Spleen (tissue), 11 donors: ENCODE data around the gene MEG3. TPM values are rescaled to one million over a fixed set of nuclear protein-coding genes. Genes with fewer than 3 reads are reported as not detected.

Experiments used
- DNase-seq: peaks from one replicate; pipeline ENCODE4 v3.0.0-alpha.2; 2020
- H3K27ac ChIP-seq, 8 donors: fragments of 200-600 bp; sonication (generic) in 7 of 8; 1 replicate in 4 of 8; 2 replicates in 4 of 8; pipeline versions ENCODE4 v1.5.0 to v1.8.0; 2016 to 2021; ENCODE audit warnings: inconsistent platforms in 4 of 8, mild to moderate bottlenecking in 4 of 8, moderate library complexity in 1 of 8
- H3K27me3 ChIP-seq, 7 donors: fragments of 200-600 bp; sonication (generic) in 6 of 7; replicated peaks in 1 of 7; 1 replicate in 4 of 7; 2 replicates in 3 of 7; pipeline versions ENCODE4 v1.5.0 to v1.8.0; 2016 to 2021; ENCODE audit warnings: inconsistent platforms in 3 of 7, mild to moderate bottlenecking in 1 of 7
- H3K36me3 ChIP-seq, 6 donors: fragments of 200-600 bp; sonication (generic) in 5 of 6; 1 replicate in 4 of 6; 2 replicates in 2 of 6; pipeline versions ENCODE4 v1.5.0 to v1.8.0; 2016 to 2021; ENCODE audit warnings: inconsistent platforms in 2 of 6
- H3K4me1 ChIP-seq, 6 donors: fragments of 200-600 bp; sonication (generic) in 5 of 6; 1 replicate in 3 of 6; 2 replicates in 3 of 6; pipeline versions ENCODE4 v1.5.0 to v1.8.0; 2016 to 2021; ENCODE audit warnings: inconsistent platforms in 3 of 6
- H3K4me3 ChIP-seq, 8 donors: fragments of 200-600 bp; sonication (generic) in 7 of 8; 1 replicate in 4 of 8; 2 replicates in 4 of 8; pipeline versions ENCODE4 v1.5.0 to v1.8.0; 2016 to 2021; ENCODE audit warnings: inconsistent platforms in 4 of 8, mild to moderate bottlenecking in 4 of 8, moderate library complexity in 2 of 8
- H3K9me3 ChIP-seq, 8 donors: fragments of 200-600 bp; sonication (generic) in 7 of 8; 1 replicate in 4 of 8; 2 replicates in 4 of 8; pipeline versions ENCODE4 v1.5.0 to v1.8.0; 2016 to 2021; ENCODE audit warnings: inconsistent platforms in 4 of 8
- POLR2A ChIP-seq, 3 donors: fragments of 450-650 bp; IDR thresholded peaks; one replicate each; pipeline ENCODE4 v1.5.1; 2017; ENCODE audit warnings: antibody characterized with exemption in 3 of 3, mild to moderate bottlenecking in 1 of 3
- POLR2AphosphoS5 ChIP-seq, 3 donors: sonication (generic); formaldehyde crosslinking; IDR thresholded peaks; one replicate each; pipeline ENCODE4 v1.5.1; 2017; ENCODE audit warnings: antibody characterized with exemption in 3 of 3
- WGBS, 5 donors: extraction: QIAGEN DNeasy Blood & Tissue Kit in 3 of 5; methylation state at CpG; one replicate each; pipeline versions ENCODE4 v1.1.5 to v1.1.7; 2013 to 2018; 5-methylcytosine and 5-hydroxymethylcytosine counted together
- intact Hi-C: fragments of 100-400 bp; cut with DNase I; formaldehyde crosslinking; loops from one replicate; pipeline ENCODE4 v1.15.0; 2023; ENCODE audit warnings: low total_unique reads
- polyA plus RNA-seq, 3 donors: library from polyadenylated mRNA; stranded (reverse); fragments of 200-250 nt; gene quantifications; one replicate each; pipeline ENCODE4 v1.2.1, GENCODE V29; 2013
- total RNA-seq, 7 donors: library from RNA; depleted of rRNA in 3 of 7; stranded (reverse); fragments of >200 nt in 3 of 7; fragmentation: NEBNext Ultra II Directional in 4 of 7; extraction: Animal tissue kit (Norgen Biotek cat#: 25700) in 4 of 7; gene quantifications; one replicate each; pipeline versions ENCODE4 v1.1.0 to v1.2.1, GENCODE V29; 2016 to 2021
- TF ChIP-seq, protein P1 (sequence below), 11 experiments: fragments of 200-600 bp in 7 of 11; fragments of 450-650 bp in 4 of 11; sonication (generic) in 4 of 11; IDR thresholded peaks in 8 of 11; conservative IDR thresholded peaks in 3 of 11; 1 replicate in 7 of 11; 2 replicates in 4 of 11; pipeline versions ENCODE4 v1.4.0 to v1.8.0; 2016 to 2021; ENCODE audit warnings: antibody characterized with exemption in 11 of 11, inconsistent platforms in 4 of 11, mild to moderate bottlenecking in 1 of 11
- donor health status: healthy with polysubstance abuse.
- donor health status: DM: no; HTN: no; CAD: no; lungs with moderate emphysema.
- donor health status: DM: no; HTN: no; CAD: no.
- donor health status: Bipolar disorder and iron deficiency.
- donor health status: healthy.
- donor health status: DM: no; HTN: no; CAD: no.
- donor health status: DM: yes; HTN: yes; CAD: no.

MEG3 gene
- total and polyA plus RNA-seq, 10 donors, result 86.5 to 763 (median 187) TPM

DNA sequence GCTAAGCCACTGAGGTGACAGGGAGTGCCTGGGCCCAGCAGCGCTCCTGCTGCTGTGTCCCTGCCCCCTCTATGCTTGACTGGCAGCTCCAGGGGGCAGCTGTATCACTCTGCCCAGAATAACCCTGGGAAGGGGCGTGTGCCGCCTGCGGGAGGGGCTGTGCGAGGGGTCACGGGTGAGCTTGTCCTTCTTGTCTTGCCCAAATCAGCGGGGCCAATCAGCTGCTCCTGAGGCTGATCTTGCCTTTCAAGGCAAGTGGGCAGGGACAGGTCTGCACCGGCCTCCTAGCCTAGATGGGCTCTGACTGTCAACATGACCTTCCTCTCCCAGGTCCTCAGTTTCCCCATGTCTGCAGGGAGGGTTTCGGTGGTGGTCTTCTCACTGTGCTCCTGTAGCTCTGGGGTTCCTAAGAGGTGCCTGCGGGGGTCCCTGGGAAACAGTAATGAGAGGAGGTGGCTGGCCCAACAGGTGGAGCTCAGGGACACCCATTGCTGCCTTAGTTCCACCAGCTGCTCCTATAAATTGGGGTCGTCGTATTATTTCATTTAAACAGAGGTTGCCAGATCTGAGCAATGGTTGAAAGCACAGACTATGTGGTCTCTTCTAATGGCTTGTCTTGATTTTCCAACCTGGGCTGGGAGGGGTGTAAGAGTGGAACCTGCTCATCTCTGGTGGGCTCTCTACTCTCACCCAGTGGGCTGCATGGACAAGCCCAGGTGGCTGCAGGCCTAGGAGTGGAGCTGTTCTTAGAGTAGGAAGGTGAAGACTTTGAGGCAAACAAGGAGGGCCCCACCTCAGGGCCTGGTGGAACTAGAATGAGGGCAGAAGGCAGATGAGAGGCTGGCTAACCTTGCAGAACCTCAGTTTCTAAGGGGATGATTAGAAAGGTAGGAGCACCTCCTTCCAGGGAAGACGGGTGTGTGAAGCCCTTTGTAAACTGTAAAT lies 65.9 kb downstream of the MEG3 start:
- H3K4me1 ChIP-seq, result peaks cover 0 to 4% (median 0%) of the 10 kb centered on the region in 6 donors
- WGBS, 5 donors, result 84 to 99% (median 92%) methylated on average over 5 to 13 of the region's 13 CpGs
- intact Hi-C loops, result no loop called here
- no peaks in the 10 kb centered on the region for H3K9me3 ChIP-seq
- no peak overlapping the region for H3K4me3 ChIP-seq
- H3K27me3 ChIP-seq, result peaks cover 0 to 14% (median 0%) of the 10 kb centered on the region in 7 donors
- TF ChIP-seq, protein P1, sequence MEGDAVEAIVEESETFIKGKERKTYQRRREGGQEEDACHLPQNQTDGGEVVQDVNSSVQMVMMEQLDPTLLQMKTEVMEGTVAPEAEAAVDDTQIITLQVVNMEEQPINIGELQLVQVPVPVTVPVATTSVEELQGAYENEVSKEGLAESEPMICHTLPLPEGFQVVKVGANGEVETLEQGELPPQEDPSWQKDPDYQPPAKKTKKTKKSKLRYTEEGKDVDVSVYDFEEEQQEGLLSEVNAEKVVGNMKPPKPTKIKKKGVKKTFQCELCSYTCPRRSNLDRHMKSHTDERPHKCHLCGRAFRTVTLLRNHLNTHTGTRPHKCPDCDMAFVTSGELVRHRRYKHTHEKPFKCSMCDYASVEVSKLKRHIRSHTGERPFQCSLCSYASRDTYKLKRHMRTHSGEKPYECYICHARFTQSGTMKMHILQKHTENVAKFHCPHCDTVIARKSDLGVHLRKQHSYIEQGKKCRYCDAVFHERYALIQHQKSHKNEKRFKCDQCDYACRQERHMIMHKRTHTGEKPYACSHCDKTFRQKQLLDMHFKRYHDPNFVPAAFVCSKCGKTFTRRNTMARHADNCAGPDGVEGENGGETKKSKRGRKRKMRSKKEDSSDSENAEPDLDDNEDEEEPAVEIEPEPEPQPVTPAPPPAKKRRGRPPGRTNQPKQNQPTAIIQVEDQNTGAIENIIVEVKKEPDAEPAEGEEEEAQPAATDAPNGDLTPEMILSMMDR (IDR thresholded peaks at IDR 0.05 in 8 of 11, conservative IDR thresholded peaks at IDR 0.05 in 3 of 11), result no peak
- TF ChIP-seq POLR2A (IDR thresholded peaks at IDR 0.05) (no peak), POLR2AphosphoS5 (IDR thresholded peaks at IDR 0.05) (no peak)
- DNase-seq, result peak; percentile 47
- H3K36me3 ChIP-seq, result no peaks in the 10 kb centered on the region
- no peak overlapping the region for H3K27ac ChIP-seq

DNA sequence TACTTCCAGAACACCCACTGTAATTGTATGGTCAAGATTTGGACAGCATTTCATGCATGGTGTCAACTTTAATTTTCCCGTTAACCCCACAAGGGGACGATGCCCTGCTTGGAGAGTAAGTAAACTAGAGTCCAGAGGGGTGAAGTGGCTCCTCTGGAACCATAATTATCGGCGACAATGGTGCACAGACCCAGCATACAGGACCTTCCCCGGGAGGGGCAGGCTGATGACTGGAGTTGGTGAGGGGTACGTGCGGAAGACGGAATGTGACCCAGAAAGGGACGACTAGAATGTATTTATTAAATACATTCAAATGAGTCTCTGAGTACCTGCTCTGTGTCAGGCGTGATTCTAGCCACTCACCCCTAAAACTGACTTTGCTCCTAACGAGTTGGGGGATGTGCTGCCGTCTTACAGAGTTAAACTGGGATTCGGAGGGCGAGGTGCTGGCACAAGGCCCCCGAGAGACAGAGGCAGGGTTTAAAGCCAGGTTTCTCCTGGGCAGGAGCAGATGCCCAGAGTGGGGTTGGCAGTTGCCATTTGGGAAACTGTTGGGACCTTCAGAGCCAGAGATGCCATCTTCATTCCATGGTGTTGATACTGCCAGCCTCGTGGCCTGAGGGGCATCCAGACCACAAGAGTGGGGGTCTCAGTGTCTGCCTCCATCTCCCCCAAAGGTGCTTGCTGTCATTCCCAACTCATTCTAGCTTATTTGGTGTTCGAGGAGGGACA lies 66.7 kb downstream of the MEG3 start:
- H3K4me3 ChIP-seq, result no peak overlapping the region
- H3K4me1 ChIP-seq, result peaks cover 0 to 10% (median 0%) of the 10 kb centered on the region in 6 donors
- DNase-seq, result peak; percentile 29
- TF ChIP-seq POLR2A (IDR thresholded peaks at IDR 0.05) (no peak), POLR2AphosphoS5 (IDR thresholded peaks at IDR 0.05) (no peak)
- TF ChIP-seq, protein P1 (IDR thresholded peaks at IDR 0.05 in 8 of 11, conservative IDR thresholded peaks at IDR 0.05 in 3 of 11), result no peak
- intact Hi-C loops, result no loop called here
- H3K27me3 ChIP-seq, result peaks cover 0 to 19% (median 0%) of the 10 kb centered on the region in 7 donors
- no peak overlapping the region for H3K27ac ChIP-seq
- H3K9me3 ChIP-seq, result no peaks in the 10 kb centered on the region
- no peaks in the 10 kb centered on the region for H3K36me3 ChIP-seq
- 79 to 94% (median 87%) methylated on average over 17 of the region's 17 CpGs for WGBS, 5 donors

DNA sequence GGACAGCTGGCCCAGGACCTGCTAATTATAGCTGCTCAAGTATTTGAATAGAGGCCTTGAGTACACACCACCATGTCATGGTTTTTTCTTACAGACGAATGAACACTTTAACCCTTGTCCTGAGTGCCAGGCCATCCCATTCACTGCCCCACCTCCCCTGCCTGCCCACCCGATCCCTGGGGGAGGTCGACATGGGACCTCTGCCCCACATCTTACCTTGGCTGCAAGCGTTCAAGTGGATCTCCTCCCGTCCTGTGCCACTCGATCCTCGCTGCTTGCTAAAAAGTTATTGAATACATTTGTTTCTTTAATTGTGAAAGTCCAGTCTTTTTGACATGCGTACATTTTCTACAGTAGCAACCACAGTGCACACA lies 67.3 kb downstream of the MEG3 start:
- Histone ChIP-seq H3K27ac (no peak overlapping the region), H3K4me3 (no peak overlapping the region), H3K4me1 (peaks cover 0 to 14% (median under 1%) of the 10 kb centered on the region in 6 donors), H3K9me3 (no peaks in the 10 kb centered on the region), H3K27me3 (peaks cover 0 to 19% (median 0%) of the 10 kb centered on the region in 7 donors), H3K36me3 (no peaks in the 10 kb centered on the region)
- intact Hi-C loops, result no loop called here
- WGBS, 5 donors, result 85 to 89% (median 86%) methylated on average over 8 of the region's 8 CpGs
- peak; percentile 27 for DNase-seq
- TF ChIP-seq POLR2A (IDR thresholded peaks at IDR 0.05) (no peak), POLR2AphosphoS5 (IDR thresholded peaks at IDR 0.05) (no peak)
- TF ChIP-seq, protein P1 (IDR thresholded peaks at IDR 0.05 in 8 of 11, conservative IDR thresholded peaks at IDR 0.05 in 3 of 11), result no peak

DNA sequence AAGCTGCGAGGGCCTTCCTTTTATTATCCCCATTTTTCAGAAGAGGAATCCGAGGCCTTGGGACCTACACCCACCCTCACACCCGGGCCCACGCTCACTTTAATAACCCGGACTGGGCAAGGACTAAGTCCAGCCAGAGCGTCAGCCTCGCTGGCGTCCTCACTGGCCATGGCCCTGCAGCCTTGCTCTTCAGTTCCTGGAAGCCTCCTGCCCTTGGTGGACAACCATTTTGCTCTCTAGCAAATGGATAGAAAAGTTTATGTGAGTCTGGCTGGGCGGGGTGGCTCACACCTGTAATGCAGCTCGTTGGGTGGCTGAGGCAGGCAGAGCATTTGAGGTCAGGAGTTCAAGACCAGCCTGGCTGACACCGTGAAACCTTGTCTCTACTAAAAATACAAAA lies 67.8 kb downstream of the MEG3 start:
- DNase-seq, result peak; percentile 41
- Histone ChIP-seq H3K4me1 (peaks cover 0 to 20% (median 3%) of the 10 kb centered on the region in 6 donors), H3K4me3 (no peak overlapping the region), H3K9me3 (no peaks in the 10 kb centered on the region), H3K36me3 (no peaks in the 10 kb centered on the region), H3K27me3 (peaks cover 0 to 25% (median 0%) of the 10 kb centered on the region in 7 donors), H3K27ac (no peak overlapping the region)
- WGBS, 5 donors, result 77 to 87% (median 82%) methylated on average over 11 of the region's 11 CpGs
- intact Hi-C loops, result no loop called here
- TF ChIP-seq, protein P1 (IDR thresholded peaks at IDR 0.05 in 8 of 11, conservative IDR thresholded peaks at IDR 0.05 in 3 of 11), result no peak
- TF ChIP-seq POLR2A (IDR thresholded peaks at IDR 0.05) (no peak), POLR2AphosphoS5 (IDR thresholded peaks at IDR 0.05) (no peak)
